Astrocyte of the cerebellum (primary cell): ENCODE results near the gene PRR7.

Experiments
- DNase-seq: peaks from one replicate; pipeline ENCODE4 v3.0.0-alpha.2; 2011; ENCODE audit warnings: low read depth
- H3K4me3 ChIP-seq: 2 replicates; pipeline ENCODE4 v1.5.1; 2011; ENCODE audit warnings: mild to moderate bottlenecking, low read depth, low read length, moderate library complexity
- CTCF ChIP-seq: IDR thresholded peaks from 2 replicates; pipeline ENCODE4 v1.5.1; 2012; ENCODE audit warnings: low read length, low read depth, moderate library complexity, mild to moderate bottlenecking; ENCODE audit errors: missing control alignments
- in situ Hi-C: cut with HindIII; loops from 2 replicates; pipeline ENCODE4 v1.10.0; 2017; ENCODE audit warnings: low sequenced_read_pairs

PRR7 gene

GRCh38 chr5:177442066-177442826 lies 4.4 kb upstream of the PRR7 start:
- in situ Hi-C loops: loop anchor here (5.0 kb wide), 2 partner anchors 35 to 80 kb away; partner anchors contain the start of gene F12
- no peak for TF ChIP-seq CTCF
- H3K4me3 ChIP-seq: no peak overlapping the region
- DNase-seq: no peak

- no peak for DNase-seq
- in situ Hi-C loops: loop anchor here (5.0 kb wide), 2 partner anchors 36 to 81 kb away; partner anchors contain the start of gene F12
- H3K4me3 ChIP-seq: no peak overlapping the region
- TF ChIP-seq CTCF: no peak
Measured at GRCh38 chr5:177443144-177443983, 3.2 kb upstream of the PRR7 start.

- no peak for DNase-seq
- in situ Hi-C loops: loop anchor here (5.0 kb wide), 3 partner anchors 37 to 122 kb away; partner anchors contain the start of gene F12
- TF ChIP-seq CTCF: no peak
- no peak overlapping the region for H3K4me3 ChIP-seq
Measured at GRCh38 chr5:177444106-177445051, 2.2 kb upstream of the PRR7 start.

- no peak for DNase-seq
- H3K4me3 ChIP-seq: no peak overlapping the region
Measured at GRCh38 chr5:177445052-177445916, 1.3 kb upstream of the PRR7 start.

GRCh38 chr5:177445917-177446199 lies 756 bp upstream of the PRR7 start:
- in situ Hi-C loops: loop anchor here (5.0 kb wide), 1 partner anchor 124 kb away; no protein-coding TSS in a partner anchor
- DNase-seq: no peak
- no peak for TF ChIP-seq CTCF
- peak overlapping the region; percentile 54 for H3K4me3 ChIP-seq

More at GRCh38 chr5:177445052-177445916, 1.3 kb upstream of the PRR7 start:
- in situ Hi-C loops: loop anchor here (5.0 kb wide), 1 partner anchor 123 kb away; no protein-coding TSS in a partner anchor
- no peak for TF ChIP-seq CTCF
